ENCODE results near the gene DTNBP1.

GRCh38 chr6:15513801-15514711, 148.8 kb downstream of the DTNBP1 start:
- TF ChIP-seq CTCF (IDR thresholded peaks at IDR 0.05) = no peak
- no peak for TF ChIP-seq POLR2AphosphoS5 (IDR thresholded peaks at IDR 0.05)
- no peak for TF ChIP-seq POLR2A (IDR thresholded peaks at IDR 0.05)
- no peak for TF ChIP-seq EP300 (IDR thresholded peaks at IDR 0.05)
